ENCODE results near the gene COQ7.

DNA sequence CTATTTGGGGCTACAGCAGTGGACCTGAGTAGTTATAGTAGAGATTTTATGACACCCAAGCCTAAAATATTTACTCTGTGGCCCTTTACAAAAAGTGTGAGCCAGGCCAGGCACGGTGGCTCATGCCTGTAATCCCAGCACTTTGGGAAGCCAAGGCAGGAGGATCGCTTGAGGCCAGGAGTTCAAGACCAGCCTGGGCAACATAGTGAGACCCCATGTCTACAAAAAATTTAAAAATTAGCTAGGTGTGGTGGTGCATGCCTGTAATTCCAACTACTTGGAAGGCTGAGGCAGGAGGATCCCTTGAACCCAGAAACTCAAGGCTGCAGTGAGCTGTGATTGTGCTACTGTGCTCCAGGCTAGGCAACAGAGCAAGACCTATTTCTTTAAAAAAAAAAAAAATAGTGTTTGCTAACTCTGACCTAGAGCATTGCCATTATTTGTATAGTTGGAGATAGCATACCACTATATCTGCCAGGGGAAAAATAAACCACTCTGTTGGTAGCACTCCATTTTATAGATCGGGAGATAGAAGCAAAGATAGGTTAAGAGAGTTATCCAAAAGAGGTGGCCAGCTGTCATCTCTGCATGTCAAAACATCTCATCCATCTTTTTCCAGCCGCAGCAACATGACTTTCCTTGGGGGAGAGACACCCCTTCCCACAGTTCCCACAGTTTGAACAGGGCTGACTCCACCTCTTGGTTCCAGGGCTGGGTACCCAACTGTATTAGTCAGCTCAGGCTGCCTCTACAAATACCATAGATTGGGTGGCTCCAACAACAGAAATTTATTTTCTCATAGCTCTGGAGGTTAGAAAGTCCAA lies 43.3 kb downstream of the COQ7 start:
- no peak for TF ChIP-seq EZH2 (IDR thresholded peaks at IDR 0.05; ENCODE audit: borderline replicate concordance)
- TF ChIP-seq, protein P1, sequence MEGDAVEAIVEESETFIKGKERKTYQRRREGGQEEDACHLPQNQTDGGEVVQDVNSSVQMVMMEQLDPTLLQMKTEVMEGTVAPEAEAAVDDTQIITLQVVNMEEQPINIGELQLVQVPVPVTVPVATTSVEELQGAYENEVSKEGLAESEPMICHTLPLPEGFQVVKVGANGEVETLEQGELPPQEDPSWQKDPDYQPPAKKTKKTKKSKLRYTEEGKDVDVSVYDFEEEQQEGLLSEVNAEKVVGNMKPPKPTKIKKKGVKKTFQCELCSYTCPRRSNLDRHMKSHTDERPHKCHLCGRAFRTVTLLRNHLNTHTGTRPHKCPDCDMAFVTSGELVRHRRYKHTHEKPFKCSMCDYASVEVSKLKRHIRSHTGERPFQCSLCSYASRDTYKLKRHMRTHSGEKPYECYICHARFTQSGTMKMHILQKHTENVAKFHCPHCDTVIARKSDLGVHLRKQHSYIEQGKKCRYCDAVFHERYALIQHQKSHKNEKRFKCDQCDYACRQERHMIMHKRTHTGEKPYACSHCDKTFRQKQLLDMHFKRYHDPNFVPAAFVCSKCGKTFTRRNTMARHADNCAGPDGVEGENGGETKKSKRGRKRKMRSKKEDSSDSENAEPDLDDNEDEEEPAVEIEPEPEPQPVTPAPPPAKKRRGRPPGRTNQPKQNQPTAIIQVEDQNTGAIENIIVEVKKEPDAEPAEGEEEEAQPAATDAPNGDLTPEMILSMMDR (IDR thresholded peaks at IDR 0.05; ENCODE audit: poor library complexity) = no peak

Data from hepatocyte (in vitro differentiated cells).